GM18499 (cell line): Measurements from ENCODE around the gene AP3S2.
"Not testable (repeated sequence)": the region's sequence is repeated elsewhere in the genome, so short reads cannot be mapped to it uniquely, and the experiment has no call there.

Experiments used
- ATAC-seq: cut with Tn5 transposase; IDR thresholded peaks from one replicate; pipeline ENCODE4 v1.9.1; 2021; ENCODE audit warnings: moderate number of reproducible peaks; ENCODE audit not compliant: insufficient read depth, unreplicated experiment

AP3S2 gene

GRCh38 chr15:89904519-89904918 lies 10.7 kb upstream of the AP3S2 start:
- no peak for ATAC-seq

DNA sequence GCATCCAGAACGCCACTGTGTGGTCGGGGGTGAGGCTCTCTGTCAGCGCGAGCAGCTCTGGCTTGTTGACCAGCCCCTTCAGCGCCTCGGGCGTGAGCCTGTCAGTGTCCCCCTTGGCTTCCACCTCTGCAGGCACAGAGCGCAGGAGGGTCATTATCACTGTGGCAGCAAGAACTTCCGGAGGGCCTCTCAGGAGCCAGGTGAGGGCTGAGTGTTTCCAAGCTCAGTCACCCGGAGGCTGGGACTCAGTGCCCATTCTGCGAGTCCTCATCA lies 10.0 kb upstream of the AP3S2 start:
- ATAC-seq: no peak

DNA sequence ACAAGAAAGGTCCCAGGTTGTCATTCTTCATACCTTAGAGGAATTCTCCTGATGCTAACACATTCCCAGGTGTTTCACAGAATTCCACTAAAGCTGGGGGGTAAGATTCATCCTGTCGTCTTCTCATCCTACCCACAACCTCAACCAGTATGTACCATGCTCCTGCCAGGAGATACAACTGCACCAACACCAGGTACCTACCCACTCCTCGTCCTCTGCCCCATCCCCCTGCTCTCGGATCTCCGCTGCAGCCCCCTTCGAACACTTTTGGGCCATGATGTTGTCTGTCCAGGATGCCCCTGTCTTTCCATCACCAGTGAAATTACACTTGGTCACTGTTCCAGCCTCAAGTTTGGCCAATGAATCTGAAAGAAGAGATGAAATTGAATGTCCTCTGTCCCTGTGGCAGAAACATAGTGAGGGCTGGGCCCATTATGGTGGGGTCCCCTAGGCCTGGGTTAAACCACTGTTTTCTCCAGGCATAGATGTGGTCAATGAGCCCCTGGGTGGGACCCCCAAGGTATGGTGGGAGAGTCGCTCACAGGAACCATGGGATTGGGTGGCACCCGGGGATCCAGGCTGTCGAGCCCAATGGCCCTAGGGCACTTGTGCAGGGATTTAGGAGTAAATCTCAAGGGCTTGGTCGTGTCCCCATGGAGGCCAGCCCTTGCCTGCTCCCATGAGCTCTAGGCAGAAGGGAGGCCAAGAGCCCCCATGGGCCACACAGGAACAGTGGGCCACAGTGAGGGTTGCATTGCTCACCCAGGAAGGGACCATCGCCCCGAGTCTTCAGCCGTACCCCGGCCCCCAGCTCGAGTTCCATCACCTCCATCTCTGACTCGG lies 9.4 kb upstream of the AP3S2 start:
- no peak for ATAC-seq

GRCh38 chr15:89900849-89901248 lies 7.1 kb upstream of the AP3S2 start:
- ATAC-seq: no peak

DNA sequence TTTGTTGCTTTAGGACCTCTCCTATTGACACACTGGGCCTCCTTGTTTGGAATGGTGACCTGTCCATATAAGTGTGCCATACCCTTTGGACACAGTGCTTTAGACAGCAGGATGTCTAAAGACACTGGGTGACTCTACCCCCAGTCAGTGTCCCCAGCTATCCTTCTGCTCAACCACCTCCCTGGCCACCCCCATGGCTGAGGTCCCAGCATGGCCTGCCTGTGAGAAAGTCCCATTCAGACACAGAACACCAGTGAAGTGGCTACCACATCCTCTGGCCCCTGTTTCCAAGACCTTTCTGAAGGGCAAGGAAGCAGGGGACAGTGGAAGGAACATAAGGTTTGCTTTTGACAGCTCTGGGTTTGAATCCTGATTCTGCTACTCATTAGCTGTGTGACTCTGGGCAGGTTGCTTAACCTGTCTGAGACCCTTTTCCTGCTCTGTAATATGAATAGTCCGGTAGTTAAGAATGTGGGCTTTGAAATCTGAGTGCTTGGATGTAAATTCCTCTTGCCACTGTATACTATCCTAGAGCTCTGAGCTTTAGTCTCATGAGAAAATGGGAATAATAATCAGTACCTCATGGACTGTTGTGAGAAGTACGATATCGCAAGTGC lies 6.3 kb upstream of the AP3S2 start:
- no peak for ATAC-seq

GRCh38 chr15:89899295-89899945 lies 5.6 kb upstream of the AP3S2 start:
- no peak for ATAC-seq

GRCh38 chr15:89898614-89899294 lies 5.0 kb upstream of the AP3S2 start:
- no peak for ATAC-seq

DNA sequence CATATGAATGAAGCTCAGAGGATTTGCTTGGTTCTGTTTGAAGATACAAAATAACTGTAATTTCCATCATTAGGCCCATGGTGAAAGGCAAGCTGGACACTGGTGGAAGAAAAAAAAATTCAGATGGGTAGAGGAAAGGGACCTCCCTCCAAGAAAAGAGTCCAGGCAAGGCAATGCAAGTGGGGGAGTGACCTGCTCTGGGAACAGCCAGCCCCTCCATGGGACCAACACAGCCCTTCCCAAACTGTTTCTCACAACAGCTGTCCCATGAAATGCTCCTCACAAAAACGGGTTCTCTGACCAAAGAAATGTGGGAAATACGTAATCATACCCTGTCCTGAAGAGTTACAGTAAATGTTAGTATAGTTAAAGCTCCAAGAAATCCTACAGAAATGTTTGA lies 4.4 kb upstream of the AP3S2 start:
- ATAC-seq: no peak

GRCh38 chr15:89893027-89893426 lies 767 bp downstream of the AP3S2 start:
- no peak for ATAC-seq

- ATAC-seq: no peak
Observed at GRCh38 chr15:89888214-89888804, 5.5 kb downstream of the AP3S2 start.

GRCh38 chr15:89885611-89886010 lies 8.2 kb downstream of the AP3S2 start:
- ATAC-seq: no peak

DNA sequence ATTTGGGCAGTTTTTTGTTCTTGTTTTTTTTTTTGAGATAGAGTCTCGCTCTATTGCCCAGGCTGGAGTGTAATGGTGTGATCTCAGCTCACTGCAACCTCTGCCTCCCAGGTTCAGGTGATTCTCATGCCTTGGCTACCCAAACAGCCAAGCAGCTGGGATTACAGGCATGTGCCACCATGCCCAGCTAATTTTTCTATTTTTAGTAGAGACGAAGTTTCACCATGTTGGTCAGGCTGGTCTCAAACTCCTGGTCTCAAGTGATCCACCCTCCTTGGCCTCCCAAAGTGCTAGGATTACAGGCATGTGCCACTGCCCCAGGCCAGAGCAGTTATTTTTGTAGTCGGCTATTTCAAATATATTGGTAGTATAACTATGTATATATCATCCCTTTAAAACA lies 8.6 kb downstream of the AP3S2 start:
- ATAC-seq: not testable (repeated sequence)

- no peak for ATAC-seq
Observed at GRCh38 chr15:89883518-89883917, 10.3 kb downstream of the AP3S2 start.

- ATAC-seq: no peak
Observed at GRCh38 chr15:89880727-89881126, 13.1 kb downstream of the AP3S2 start.

GRCh38 chr15:89878323-89878722 lies 15.5 kb downstream of the AP3S2 start:
- no peak for ATAC-seq

GRCh38 chr15:89877083-89877425 lies 16.7 kb downstream of the AP3S2 start:
- no peak for ATAC-seq

DNA sequence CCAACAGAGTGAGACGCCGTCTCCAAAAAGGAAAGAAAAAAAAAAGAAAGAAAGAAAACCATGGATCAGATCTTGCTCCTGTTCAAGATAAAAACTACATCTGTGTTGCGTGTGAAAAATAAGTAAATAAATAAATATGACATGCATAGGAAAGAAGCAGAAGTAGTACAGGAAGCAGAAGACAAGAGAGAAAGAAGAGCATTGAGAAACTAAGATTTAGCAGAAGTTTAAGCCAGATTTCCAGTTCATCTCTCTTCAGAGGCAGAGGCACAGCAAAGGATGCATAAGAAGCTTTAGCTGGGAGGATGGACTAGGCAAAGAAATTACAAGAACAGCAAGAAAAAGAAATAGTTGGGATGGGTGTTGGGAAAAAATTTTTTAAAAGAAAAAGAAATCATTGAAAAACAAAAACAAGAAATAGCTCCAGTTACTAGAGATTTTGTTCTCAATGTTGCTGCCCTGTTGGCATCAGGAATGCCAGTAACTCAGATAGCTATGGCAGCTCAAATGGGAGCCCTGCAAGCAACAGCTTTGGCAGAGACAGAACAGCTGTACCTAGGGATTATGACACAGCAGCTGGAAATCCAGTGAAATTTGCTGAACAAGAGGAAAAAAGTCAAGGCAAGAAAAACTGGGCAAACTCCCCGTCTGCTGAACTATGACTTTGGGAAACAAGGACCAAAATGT lies 17.3 kb downstream of the AP3S2 start:
- ATAC-seq: no peak

DNA sequence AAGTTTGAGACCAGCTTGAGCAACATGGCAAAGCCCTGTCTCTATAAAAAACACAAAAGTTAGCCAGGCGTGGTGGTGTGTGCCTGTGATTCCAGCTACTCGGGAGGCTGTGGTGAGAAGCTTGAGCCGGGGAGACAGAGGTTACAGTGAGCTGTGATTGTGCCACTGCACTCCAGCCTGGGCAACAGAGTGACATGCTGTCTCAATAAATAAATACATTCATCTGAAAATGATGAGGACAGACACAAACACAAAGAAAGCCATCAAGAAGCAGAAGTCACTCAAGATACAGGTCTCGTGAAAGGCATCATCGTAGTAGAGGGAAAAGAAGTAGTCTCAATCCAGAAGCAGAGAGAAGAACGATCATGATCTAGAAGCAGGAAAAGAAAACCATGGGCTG lies 18.1 kb downstream of the AP3S2 start:
- no peak for ATAC-seq

GRCh38 chr15:89874926-89875564 lies 18.7 kb downstream of the AP3S2 start:
- ATAC-seq: peak; percentile 75
